Neuron (in vitro differentiated cells): ENCODE data around the gene HAGH.

ENCODE experiments used
- H2AFZ ChIP-seq: one replicate; pipeline ENCODE4 v1.6.1; 2013; ENCODE audit warnings: low read depth, mild to moderate bottlenecking, inconsistent platforms, low read length, moderate library complexity
- H3K27me3 ChIP-seq: one replicate; pipeline ENCODE4 v1.6.1; 2013; ENCODE audit warnings: low read length; ENCODE audit not compliant: insufficient read depth
- H3K36me3 ChIP-seq: one replicate; pipeline ENCODE4 v1.6.1; 2013; ENCODE audit warnings: low read length; ENCODE audit not compliant: insufficient read depth
- H3K4me1 ChIP-seq: one replicate; pipeline ENCODE4 v1.6.1; 2013; ENCODE audit warnings: low read length; ENCODE audit not compliant: insufficient read depth
- H3K4me3 ChIP-seq: 2 replicates; pipeline ENCODE4 v1.5.1; 2013; ENCODE audit warnings: mild to moderate bottlenecking, low read length, moderate library complexity
- H3K9me3 ChIP-seq: one replicate; pipeline ENCODE4 v1.6.1; 2013; ENCODE audit warnings: low read length

The HAGH gene

DNA sequence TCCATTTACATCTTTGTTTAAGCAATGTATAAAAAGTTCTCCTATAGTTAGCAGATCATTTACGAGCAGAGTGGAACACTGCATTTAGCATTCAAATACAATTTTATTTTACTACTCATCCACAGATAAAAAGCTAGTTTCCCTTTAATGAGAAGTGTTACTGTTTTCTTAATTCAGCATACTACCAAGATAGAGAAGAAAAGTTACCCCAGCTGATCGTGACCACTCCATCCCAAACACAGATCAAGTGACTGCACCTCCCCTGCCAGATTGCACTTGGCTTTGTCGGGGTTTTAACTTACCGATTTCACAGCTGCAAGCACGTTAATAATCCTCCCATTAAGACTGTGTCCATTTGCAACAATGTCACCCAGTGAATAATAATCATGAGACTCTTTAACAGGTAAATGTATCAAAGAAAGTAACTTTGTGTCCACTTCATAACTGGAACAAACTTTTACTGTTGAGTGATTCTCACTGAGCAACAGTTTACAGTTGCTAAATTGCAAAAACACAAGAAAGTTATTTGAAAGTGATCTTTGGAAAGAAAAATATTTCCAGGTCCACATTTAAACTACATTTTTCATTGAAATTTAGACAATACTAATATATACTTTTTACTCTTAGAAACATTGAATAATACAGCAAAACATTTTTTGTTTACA lies 30.9 kb upstream of the HAGH start:
- H3K27me3 ChIP-seq, result peaks cover 42% of the 10 kb centered on the region
- no peak overlapping the region for H3K4me3 ChIP-seq
- no peaks in the 10 kb centered on the region for H3K9me3 ChIP-seq
- peaks cover 3% of the 10 kb centered on the region for H3K4me1 ChIP-seq
- H3K36me3 ChIP-seq, result no peaks in the 10 kb centered on the region
- no peak overlapping the region for H2AFZ ChIP-seq

DNA sequence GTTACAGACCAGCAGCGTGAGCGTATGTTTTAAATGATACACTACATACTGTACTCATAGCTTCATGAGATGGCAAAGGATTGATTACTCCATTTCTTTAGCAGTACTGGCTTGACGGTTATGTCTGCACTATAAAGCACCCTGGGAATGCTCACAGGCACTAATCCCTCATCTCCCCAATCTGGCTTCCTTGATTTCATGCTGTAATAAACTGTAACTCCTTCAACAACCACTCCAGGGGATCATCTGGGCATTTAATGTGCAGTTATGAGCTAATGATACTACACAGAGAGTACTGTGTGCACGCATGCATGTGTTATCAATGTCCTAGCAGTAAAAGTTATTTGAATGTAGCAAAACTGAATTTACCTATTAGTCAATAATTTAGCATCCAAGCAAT lies 25.2 kb upstream of the HAGH start:
- H2AFZ ChIP-seq, result no peak overlapping the region
- H3K27me3 ChIP-seq, result peaks cover 18% of the 10 kb centered on the region
- no peaks in the 10 kb centered on the region for H3K4me1 ChIP-seq
- no peaks in the 10 kb centered on the region for H3K9me3 ChIP-seq
- no peak overlapping the region for H3K4me3 ChIP-seq
- no peaks in the 10 kb centered on the region for H3K36me3 ChIP-seq

DNA sequence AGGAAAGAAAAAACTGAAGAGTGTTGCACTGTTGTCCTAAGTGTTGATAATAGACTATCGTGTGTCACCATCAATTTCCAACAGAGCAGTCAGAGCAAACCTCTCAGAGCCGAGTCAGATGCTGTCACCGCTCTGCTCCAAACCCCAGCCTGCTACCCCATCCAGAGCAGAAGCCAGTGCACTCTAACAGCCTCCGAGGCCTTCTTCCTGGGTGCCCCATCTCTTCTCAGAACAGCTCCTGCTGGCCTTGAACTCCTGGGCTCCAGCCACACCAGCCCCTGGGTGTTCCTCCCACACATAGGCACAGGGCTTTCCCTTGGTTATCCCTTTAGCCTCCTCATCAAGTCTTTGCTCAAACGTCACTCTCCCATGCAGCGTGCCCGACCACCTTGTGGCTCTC lies 24.4 kb upstream of the HAGH start:
- H3K36me3 ChIP-seq, result no peaks in the 10 kb centered on the region
- H3K4me3 ChIP-seq, result no peak overlapping the region
- H3K9me3 ChIP-seq, result no peaks in the 10 kb centered on the region
- H3K4me1 ChIP-seq, result no peaks in the 10 kb centered on the region
- H2AFZ ChIP-seq, result no peak overlapping the region
- peaks cover 18% of the 10 kb centered on the region for H3K27me3 ChIP-seq

GRCh38 chr16:1846416-1846815 lies 19.8 kb upstream of the HAGH start:
- H3K36me3 ChIP-seq, result no peaks in the 10 kb centered on the region
- no peak overlapping the region for H2AFZ ChIP-seq
- H3K4me1 ChIP-seq, result no peaks in the 10 kb centered on the region
- peaks cover 2% of the 10 kb centered on the region for H3K27me3 ChIP-seq
- no peak overlapping the region for H3K4me3 ChIP-seq
- H3K9me3 ChIP-seq, result no peaks in the 10 kb centered on the region

GRCh38 chr16:1845985-1846384 lies 19.4 kb upstream of the HAGH start:
- Histone ChIP-seq H3K4me3 (no peak overlapping the region), H3K9me3 (no peaks in the 10 kb centered on the region), H3K4me1 (no peaks in the 10 kb centered on the region), H2AFZ (no peak overlapping the region), H3K36me3 (no peaks in the 10 kb centered on the region), H3K27me3 (no peaks in the 10 kb centered on the region)

DNA sequence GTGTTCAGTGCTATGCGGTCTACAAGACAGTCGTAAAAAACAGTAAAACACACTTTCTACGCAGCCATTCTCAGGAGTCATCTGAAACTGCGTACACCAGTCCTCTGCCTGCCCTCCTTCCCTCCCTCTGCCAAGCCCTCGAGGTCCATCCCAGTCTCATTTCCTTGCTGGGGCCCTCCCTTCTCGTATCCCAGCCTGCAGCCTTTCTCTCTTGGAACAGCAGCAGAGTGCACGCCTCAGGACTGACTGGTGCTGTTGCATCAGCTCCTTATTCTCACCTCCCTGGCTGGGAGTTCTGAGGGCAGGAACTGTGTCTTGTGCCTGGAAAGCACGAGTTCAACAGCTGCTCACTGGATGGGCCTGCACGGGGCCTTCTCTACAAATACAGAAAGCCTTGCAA lies 12.9 kb upstream of the HAGH start:
- Histone ChIP-seq H3K4me3 (no peak overlapping the region), H3K36me3 (peaks cover 6% of the 10 kb centered on the region)

DNA sequence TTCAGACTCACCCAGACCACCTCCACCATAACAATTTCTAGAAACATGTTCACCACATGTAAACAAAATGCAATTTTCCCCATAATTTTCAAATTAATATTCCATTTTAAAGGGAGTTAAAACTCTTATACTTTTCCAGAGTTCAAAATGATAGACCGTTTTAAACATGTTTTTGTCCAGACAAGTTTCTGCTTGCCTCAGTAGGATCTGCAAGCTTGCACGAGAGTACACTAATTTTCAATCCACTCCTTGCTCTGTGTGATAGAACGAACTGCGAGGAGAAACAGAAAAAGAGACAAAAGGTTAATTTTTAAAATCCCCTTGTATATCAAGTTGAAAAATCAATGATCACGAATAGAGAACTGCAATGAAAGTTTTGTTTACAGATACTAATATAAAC lies 7.5 kb upstream of the HAGH start:
- H3K27me3 ChIP-seq, result no peaks in the 10 kb centered on the region
- peaks cover 23% of the 10 kb centered on the region for H3K36me3 ChIP-seq
- H3K4me3 ChIP-seq, result no peak overlapping the region
- no peak overlapping the region for H2AFZ ChIP-seq
- H3K4me1 ChIP-seq, result peaks cover 3% of the 10 kb centered on the region
- no peaks in the 10 kb centered on the region for H3K9me3 ChIP-seq

More for the DNA sequence above, 12.9 kb upstream of the HAGH start:
- Histone ChIP-seq H2AFZ (no peak overlapping the region), H3K9me3 (no peaks in the 10 kb centered on the region), H3K27me3 (no peaks in the 10 kb centered on the region), H3K4me1 (no peaks in the 10 kb centered on the region)

- Histone ChIP-seq H3K4me3 (no peak overlapping the region), H3K4me1 (peaks cover 13% of the 10 kb centered on the region), H3K36me3 (peaks cover 26% of the 10 kb centered on the region), H2AFZ (no peak overlapping the region), H3K9me3 (no peaks in the 10 kb centered on the region), H3K27me3 (no peaks in the 10 kb centered on the region)
Observed at GRCh38 chr16:1832838-1833454, 6.3 kb upstream of the HAGH start.

DNA sequence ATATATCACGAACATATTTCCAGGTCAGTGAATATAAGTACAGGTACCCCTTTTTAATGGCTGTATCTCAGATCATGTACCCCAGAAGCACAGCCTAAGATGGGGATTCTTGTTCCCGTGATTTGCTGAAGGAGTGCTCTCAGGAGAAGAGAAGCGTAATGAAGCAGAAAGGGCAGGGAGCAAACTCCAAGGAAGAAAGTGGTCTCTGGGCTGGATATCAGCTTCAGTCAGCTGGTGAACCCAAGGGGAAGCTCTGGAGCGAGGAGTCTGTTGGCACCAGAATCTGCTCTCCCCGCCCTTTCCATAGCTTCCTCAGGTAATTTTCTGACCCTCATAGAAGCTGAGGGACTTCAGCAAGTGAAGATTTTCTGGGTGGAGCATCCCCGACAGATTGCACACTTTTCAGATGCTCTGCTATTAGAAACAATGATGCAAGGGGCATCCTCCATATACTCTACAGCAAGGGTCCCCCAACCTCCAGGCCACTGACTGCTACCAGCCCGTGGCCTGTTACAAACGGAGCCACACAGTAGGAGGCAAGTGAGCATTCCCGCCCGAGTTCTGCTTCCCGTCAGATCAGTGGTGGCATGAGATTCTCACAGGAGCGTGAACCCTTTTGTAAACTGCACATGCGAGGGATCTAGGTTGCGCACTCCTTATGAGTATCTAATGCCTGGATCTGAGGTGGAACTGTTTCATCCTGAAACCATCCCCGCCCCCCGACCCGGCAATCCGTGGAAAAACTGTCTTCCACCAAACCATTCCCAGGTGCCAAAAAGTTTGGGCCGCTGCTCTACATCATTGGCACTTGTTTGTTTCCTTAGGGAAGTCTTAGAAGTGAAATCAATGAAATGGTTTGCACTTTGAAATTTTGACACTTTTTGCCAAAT lies 4.8 kb upstream of the HAGH start:
- Histone ChIP-seq H3K27me3 (no peaks in the 10 kb centered on the region), H3K4me1 (peaks cover 13% of the 10 kb centered on the region), H3K36me3 (peaks cover 26% of the 10 kb centered on the region), H3K4me3 (no peak overlapping the region), H3K9me3 (no peaks in the 10 kb centered on the region), H2AFZ (no peak overlapping the region)

- peaks cover 20% of the 10 kb centered on the region for H3K4me1 ChIP-seq
- H3K36me3 ChIP-seq, result peaks cover 24% of the 10 kb centered on the region
- no peak overlapping the region for H3K4me3 ChIP-seq
- H3K27me3 ChIP-seq, result no peaks in the 10 kb centered on the region
- no peaks in the 10 kb centered on the region for H3K9me3 ChIP-seq
- H2AFZ ChIP-seq, result no peak overlapping the region
Observed at GRCh38 chr16:1830213-1830612, 3.6 kb upstream of the HAGH start.

DNA sequence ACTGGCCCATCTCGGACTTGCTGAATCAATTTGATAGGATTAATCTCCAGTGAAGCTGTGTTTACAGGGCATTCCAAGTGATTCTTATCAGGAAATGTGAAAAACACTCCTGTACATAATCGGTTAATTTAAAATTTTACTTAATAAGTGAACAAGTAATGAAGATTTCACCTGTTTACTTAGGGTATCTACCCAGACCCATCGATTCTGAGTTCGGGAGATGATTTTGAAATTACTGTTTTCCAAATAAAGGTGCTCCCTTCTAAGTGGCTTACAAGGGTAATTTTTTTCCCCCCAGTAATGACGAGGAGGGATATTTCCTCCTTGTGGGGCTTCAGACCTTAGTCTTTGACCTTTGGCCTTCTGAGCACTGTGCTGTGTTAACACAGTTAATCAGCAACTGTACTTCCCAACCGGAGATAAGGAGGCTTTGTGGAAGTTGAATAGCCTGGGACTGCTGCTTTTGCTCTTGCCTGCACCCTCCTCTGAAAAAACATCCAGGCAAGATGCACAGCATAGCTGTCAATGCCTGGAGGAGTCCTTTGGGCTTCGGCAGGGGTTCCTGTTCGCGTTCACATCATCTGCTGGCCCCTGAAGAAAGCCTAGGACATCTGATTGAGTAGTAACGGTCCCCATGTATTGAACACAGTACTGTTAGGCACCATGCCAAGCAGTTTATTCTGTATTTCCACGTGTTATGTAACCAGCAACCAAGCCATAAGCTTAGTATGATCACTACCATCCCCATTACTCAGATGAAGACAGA lies 2.2 kb upstream of the HAGH start:
- Histone ChIP-seq H2AFZ (no peak overlapping the region), H3K9me3 (no peaks in the 10 kb centered on the region), H3K27me3 (no peaks in the 10 kb centered on the region), H3K4me3 (peak overlapping the region; percentile 71), H3K36me3 (peaks cover 24% of the 10 kb centered on the region), H3K4me1 (peaks cover 21% of the 10 kb centered on the region)

GRCh38 chr16:1825864-1826690 lies 548 bp downstream of the HAGH start:
- Histone ChIP-seq H3K9me3 (no peaks in the 10 kb centered on the region), H2AFZ (no peak overlapping the region), H3K4me3 (peak overlapping the region; percentile 71), H3K4me1 (peaks cover 21% of the 10 kb centered on the region), H3K27me3 (no peaks in the 10 kb centered on the region), H3K36me3 (peaks cover 25% of the 10 kb centered on the region)
